HepG2 (cell line): Measurements from ENCODE around the gene GZF1. TPM values are rescaled to one million over a fixed set of nuclear protein-coding genes. Genes with fewer than 3 reads are reported as not detected.
A peak's percentile ranks its signal among the peaks of the same experiment; 100 is the strongest.

Experiments
- ARNT2 ChIP-seq: sonication (generic); formaldehyde crosslinking; IDR thresholded peaks from 2 replicates; pipeline ENCODE4 v1.8.0; 2022; ENCODE audit warnings: mild to moderate bottlenecking, low read depth, missing genetic modification reagents, moderate library complexity
- CHD4 ChIP-seq: fragments of 200-600 bp; sonication (generic); IDR thresholded peaks from 2 replicates; pipeline ENCODE4 v1.7.0; 2017; ENCODE audit warnings: mild to moderate bottlenecking, low read length, borderline replicate concordance
- MED8 ChIP-seq: sonication (generic); formaldehyde crosslinking; IDR thresholded peaks from 2 replicates; pipeline ENCODE4 v1.8.1; 2023; ENCODE audit warnings: mild to moderate bottlenecking, missing genetic modification reagents; ENCODE audit not compliant: insufficient replicate concordance
- POLR2AphosphoS2 ChIP-seq: IDR thresholded peaks from 2 replicates; pipeline ENCODE4 v1.6.1; 2011; ENCODE audit warnings: low read depth, low read length, improper control_type of control experiment
- SALL1 ChIP-seq: sonication (generic); formaldehyde crosslinking; IDR thresholded peaks from 2 replicates; pipeline ENCODE4 v1.8.0; 2022; ENCODE audit warnings: mild to moderate bottlenecking, missing genetic modification reagents
- TSC22D2 ChIP-seq: sonication (generic); formaldehyde crosslinking; IDR thresholded peaks from 2 replicates; pipeline ENCODE4 v1.5.1; 2020; ENCODE audit warnings: missing genetic modification reagents, mild to moderate bottlenecking, borderline replicate concordance
- ZNF225 ChIP-seq: sonication (generic); formaldehyde crosslinking; IDR thresholded peaks from 2 replicates; pipeline ENCODE4 v1.4.0; 2020; ENCODE audit warnings: mild to moderate bottlenecking, missing genetic modification reagents
- ZNF251 ChIP-seq: sonication (generic); formaldehyde crosslinking; IDR thresholded peaks from 2 replicates; pipeline ENCODE4 v1.9.0; 2021; ENCODE audit warnings: mild to moderate bottlenecking, missing genetic modification reagents
- ZNF335 ChIP-seq: sonication (generic); formaldehyde crosslinking; IDR thresholded peaks from 2 replicates; pipeline ENCODE4 v1.4.0; 2020; ENCODE audit warnings: missing genetic modification reagents
- ZNF34 ChIP-seq: sonication (generic); formaldehyde crosslinking; IDR thresholded peaks from 2 replicates; pipeline ENCODE4 v1.4.0; 2020; ENCODE audit warnings: mild to moderate bottlenecking, missing genetic modification reagents, borderline replicate concordance
- ZNF350 ChIP-seq: sonication (generic); formaldehyde crosslinking; IDR thresholded peaks from 2 replicates; pipeline ENCODE4 v1.4.0; 2020; ENCODE audit warnings: mild to moderate bottlenecking, low read depth, missing genetic modification reagents, borderline replicate concordance
- ZNF432 ChIP-seq: sonication (generic); formaldehyde crosslinking; IDR thresholded peaks from 2 replicates; pipeline ENCODE4 v1.5.0; 2020; ENCODE audit warnings: missing genetic modification reagents, mild to moderate bottlenecking, borderline replicate concordance
- ZNF441 ChIP-seq: sonication (generic); formaldehyde crosslinking; IDR thresholded peaks from 2 replicates; pipeline ENCODE4 v1.7.0; 2021; ENCODE audit warnings: missing genetic modification reagents, borderline replicate concordance
- ZNF709 ChIP-seq: sonication (generic); formaldehyde crosslinking; IDR thresholded peaks from 2 replicates; pipeline ENCODE4 v1.5.0; 2020; ENCODE audit warnings: mild to moderate bottlenecking, missing genetic modification reagents
- polyA plus RNA-seq, 8 experiments: library from polyadenylated mRNA; depleted of rRNA in 3 of 8; stranded (reverse) in 7 of 8; unstranded in 1 of 8; fragments of >200 nt; fragmentation: Illumina TruSeq in 4 of 8; extraction: Trizol in 4 of 8; gene quantifications; 2 replicates each; pipeline versions ENCODE4 v1.2.1 to v1.2.3, GENCODE V29; 2011 to 2016; ENCODE audit warnings: low read depth in 4 of 8, missing spikeins in 1 of 8, mixed read lengths in 1 of 8; ENCODE audit not compliant: insufficient read depth in 1 of 8
- total RNA-seq, 5 experiments: library from RNA; depleted of rRNA; stranded (reverse); fragments of >200 nt; fragmentation: Illumina TruSeq; extraction: Trizol; gene quantifications; 2 replicates each; pipeline ENCODE4 v1.2.3, GENCODE V29; 2016; ENCODE audit warnings: low read depth in 1 of 5
- TF ChIP-seq, protein P1 (sequence below): sonication (generic); formaldehyde crosslinking; IDR thresholded peaks from 2 replicates; pipeline ENCODE4 v1.4.0; 2020; ENCODE audit warnings: mild to moderate bottlenecking, missing genetic modification reagents
- TF ChIP-seq, protein P2 (sequence below): IDR thresholded peaks from 2 replicates; pipeline ENCODE4 v1.6.1; 2016
- TF ChIP-seq, protein P3 (sequence below): sonication (generic); formaldehyde crosslinking; IDR thresholded peaks from 2 replicates; pipeline ENCODE4 v1.4.0; 2020; ENCODE audit warnings: mild to moderate bottlenecking, missing genetic modification reagents

The GZF1 gene
- total and polyA plus RNA-seq, 2 of the 13 experiments (the other 11 are each of a cell fraction or from before 2014, with no cell fraction given) = 16.9 to 26.0 TPM

DNA sequence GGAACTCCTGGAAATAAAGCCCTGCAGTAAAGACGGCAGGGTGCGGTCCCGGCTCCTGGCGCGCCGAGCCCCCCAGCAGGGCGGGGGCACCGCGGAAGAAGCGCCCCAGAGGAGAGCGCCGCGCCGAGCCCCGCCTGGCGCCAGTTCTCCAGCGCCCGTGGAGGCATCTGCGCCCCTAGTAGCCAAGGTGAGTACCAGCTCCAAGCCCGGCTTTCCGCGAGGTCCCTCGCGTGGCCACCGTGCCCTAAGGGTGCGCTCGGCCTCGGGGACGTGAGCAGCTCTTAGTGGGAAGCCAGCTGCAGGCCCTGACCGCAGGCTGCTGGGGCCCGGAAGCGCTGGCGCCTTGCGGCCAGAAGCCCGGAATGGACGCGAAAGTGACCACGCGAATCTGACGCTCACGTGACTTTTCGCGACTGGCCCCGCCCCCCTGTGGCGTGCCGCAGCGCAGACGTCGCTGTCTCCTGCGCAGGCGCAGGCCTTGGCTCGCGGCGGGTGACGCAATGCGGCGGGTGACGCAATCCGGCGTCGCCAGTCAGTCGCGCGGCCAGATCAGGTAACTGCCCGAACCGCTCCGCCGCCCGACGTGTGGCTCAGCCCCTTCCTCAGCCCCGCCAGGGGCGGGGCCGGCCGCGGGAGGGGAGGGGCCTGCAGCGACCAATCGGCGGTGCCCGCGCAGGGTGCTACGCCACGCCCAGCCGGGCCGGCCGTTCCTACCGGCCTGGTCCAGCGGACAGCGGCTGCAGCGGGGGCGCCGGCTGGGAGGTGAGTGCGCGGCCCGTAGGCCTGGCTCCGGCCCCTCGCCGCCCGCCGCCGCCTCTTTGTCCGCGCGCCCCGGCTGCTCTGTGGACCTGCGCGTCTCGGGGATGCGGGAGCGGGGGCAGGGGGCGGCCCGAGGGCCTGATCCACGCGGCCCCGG, at the start of gene GZF1 (continued):
- TF ChIP-seq, protein P1, sequence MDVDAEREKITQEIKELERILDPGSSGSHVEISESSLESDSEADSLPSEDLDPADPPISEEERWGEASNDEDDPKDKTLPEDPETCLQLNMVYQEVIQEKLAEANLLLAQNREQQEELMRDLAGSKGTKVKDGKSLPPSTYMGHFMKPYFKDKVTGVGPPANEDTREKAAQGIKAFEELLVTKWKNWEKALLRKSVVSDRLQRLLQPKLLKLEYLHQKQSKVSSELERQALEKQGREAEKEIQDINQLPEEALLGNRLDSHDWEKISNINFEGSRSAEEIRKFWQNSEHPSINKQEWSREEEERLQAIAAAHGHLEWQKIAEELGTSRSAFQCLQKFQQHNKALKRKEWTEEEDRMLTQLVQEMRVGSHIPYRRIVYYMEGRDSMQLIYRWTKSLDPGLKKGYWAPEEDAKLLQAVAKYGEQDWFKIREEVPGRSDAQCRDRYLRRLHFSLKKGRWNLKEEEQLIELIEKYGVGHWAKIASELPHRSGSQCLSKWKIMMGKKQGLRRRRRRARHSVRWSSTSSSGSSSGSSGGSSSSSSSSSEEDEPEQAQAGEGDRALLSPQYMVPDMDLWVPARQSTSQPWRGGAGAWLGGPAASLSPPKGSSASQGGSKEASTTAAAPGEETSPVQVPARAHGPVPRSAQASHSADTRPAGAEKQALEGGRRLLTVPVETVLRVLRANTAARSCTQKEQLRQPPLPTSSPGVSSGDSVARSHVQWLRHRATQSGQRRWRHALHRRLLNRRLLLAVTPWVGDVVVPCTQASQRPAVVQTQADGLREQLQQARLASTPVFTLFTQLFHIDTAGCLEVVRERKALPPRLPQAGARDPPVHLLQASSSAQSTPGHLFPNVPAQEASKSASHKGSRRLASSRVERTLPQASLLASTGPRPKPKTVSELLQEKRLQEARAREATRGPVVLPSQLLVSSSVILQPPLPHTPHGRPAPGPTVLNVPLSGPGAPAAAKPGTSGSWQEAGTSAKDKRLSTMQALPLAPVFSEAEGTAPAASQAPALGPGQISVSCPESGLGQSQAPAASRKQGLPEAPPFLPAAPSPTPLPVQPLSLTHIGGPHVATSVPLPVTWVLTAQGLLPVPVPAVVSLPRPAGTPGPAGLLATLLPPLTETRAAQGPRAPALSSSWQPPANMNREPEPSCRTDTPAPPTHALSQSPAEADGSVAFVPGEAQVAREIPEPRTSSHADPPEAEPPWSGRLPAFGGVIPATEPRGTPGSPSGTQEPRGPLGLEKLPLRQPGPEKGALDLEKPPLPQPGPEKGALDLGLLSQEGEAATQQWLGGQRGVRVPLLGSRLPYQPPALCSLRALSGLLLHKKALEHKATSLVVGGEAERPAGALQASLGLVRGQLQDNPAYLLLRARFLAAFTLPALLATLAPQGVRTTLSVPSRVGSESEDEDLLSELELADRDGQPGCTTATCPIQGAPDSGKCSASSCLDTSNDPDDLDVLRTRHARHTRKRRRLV (CRISPR knock-in tag) = no peak
- TF ChIP-seq, protein P2, sequence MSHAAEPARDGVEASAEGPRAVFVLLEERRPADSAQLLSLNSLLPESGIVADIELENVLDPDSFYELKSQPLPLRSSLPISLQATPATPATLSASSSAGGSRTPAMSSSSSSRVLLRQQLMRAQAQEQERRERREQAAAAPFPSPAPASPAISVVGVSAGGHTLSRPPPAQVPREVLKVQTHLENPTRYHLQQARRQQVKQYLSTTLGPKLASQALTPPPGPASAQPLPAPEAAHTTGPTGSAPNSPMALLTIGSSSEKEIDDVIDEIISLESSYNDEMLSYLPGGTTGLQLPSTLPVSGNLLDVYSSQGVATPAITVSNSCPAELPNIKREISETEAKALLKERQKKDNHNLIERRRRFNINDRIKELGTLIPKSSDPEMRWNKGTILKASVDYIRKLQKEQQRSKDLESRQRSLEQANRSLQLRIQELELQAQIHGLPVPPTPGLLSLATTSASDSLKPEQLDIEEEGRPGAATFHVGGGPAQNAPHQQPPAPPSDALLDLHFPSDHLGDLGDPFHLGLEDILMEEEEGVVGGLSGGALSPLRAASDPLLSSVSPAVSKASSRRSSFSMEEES = peak; percentile 99
- no peak for TF ChIP-seq ZNF432 (CRISPR knock-in tag)
- peak; percentile 90 for TF ChIP-seq ARNT2 (CRISPR knock-in tag)
- TF ChIP-seq, protein P3, sequence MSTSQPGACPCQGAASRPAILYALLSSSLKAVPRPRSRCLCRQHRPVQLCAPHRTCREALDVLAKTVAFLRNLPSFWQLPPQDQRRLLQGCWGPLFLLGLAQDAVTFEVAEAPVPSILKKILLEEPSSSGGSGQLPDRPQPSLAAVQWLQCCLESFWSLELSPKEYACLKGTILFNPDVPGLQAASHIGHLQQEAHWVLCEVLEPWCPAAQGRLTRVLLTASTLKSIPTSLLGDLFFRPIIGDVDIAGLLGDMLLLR (CRISPR knock-in tag) = peak; percentile 91
- peak; percentile 87; the same call in 1 of the 2 replicates for TF ChIP-seq ZNF225 (CRISPR knock-in tag)
- no peak for TF ChIP-seq CHD4
- TF ChIP-seq MED8 (CRISPR knock-in tag) = peak; percentile 94
- TF ChIP-seq ZNF34 (CRISPR knock-in tag) = peak; percentile 97
- peak; percentile 96 for TF ChIP-seq SALL1
- TF ChIP-seq ZNF335 = peak; percentile 86; the same call in 1 of the 2 replicates
- TF ChIP-seq ZNF350 (CRISPR knock-in tag) = peak; percentile 97
- peak; percentile 97 for TF ChIP-seq ZNF709
- TF ChIP-seq POLR2AphosphoS2 = no peak
- TF ChIP-seq ZNF251 (CRISPR knock-in tag) = 0 out of 2 replicates have a peak, but pooled peaks have one; percentile 95
- peak; percentile 73 for TF ChIP-seq ZNF441
- peak; percentile 93 for TF ChIP-seq TSC22D2
